ENCODE results near the gene BCORL1. TPM values are rescaled to one million over a fixed set of nuclear protein-coding genes. Genes with fewer than 3 reads are reported as not detected.
A peak's percentile ranks its signal among the peaks of the same experiment; 100 is the strongest.

Gene BCORL1
- total RNA-seq, 1 donor from 2014 or later: 34.0 TPM

DNA sequence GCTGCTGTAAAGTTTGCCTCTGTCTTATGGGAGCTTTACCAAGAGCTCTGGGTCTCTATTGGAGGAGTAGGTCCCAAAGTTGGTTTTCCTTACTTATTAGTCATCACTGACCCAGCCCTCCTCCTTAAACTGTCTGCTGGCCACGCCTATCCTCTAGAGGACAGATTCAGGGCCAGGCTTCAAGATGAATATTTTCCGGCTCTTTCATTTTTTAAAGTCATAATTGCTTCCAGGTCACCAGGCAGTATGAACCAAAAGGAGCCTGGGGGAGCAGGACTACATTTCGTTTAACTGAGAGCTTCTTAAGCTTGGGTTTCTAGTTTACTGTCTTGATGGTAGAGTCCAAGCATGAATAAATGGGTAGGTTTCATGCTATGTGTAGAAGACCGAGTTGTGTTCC lies 13.7 kb downstream of the BCORL1 start:
- H3K9me3 Mint-ChIP-seq (ENCODE audit: unreplicated experiment): no peaks in the 10 kb centered on the region
- no peak overlapping the region for H3K27ac Mint-ChIP-seq (ENCODE audit: unreplicated experiment)
- peaks cover 3% of the 10 kb centered on the region for H3K36me3 Mint-ChIP-seq (ENCODE audit: low read depth, unreplicated experiment)
- DNase-seq (ENCODE audit: low spot score): no peak
- peaks cover 2% of the 10 kb centered on the region for H3K27me3 Mint-ChIP-seq (ENCODE audit: unreplicated experiment)
- no peak for TF ChIP-seq CTCF (IDR thresholded peaks at IDR 0.05; ENCODE audit: unreplicated experiment)
- no peaks in the 10 kb centered on the region for H3K4me1 Mint-ChIP-seq (ENCODE audit: unreplicated experiment)
- H3K4me3 Mint-ChIP-seq (ENCODE audit: unreplicated experiment): no peak overlapping the region

DNA sequence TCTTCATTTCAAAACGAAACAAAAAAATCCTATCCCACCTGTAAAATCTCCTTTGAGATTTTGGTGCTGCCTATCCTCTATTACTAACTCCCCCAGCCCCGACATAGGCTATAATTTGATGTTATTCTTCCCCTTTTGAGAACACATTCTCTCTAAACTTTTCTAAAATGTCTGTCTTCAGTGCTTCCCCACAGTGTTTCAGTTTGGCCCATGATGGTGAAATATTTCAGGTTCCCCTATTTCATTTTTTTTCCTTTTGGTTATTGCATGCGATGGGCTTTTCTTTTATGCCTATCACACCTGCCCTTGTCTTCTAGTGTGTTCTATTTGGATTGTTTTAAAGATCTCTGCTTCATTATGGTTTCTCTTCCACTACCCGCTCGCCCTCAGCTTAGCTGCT lies 14.7 kb downstream of the BCORL1 start:
- no peak overlapping the region for H3K27ac Mint-ChIP-seq (ENCODE audit: unreplicated experiment)
- peaks cover 9% of the 10 kb centered on the region for H3K4me1 Mint-ChIP-seq (ENCODE audit: unreplicated experiment)
- H3K36me3 Mint-ChIP-seq (ENCODE audit: low read depth, unreplicated experiment): peaks cover 3% of the 10 kb centered on the region
- TF ChIP-seq CTCF (IDR thresholded peaks at IDR 0.05; ENCODE audit: unreplicated experiment): no peak
- peak overlapping the region; percentile 9 for H3K4me3 Mint-ChIP-seq (ENCODE audit: unreplicated experiment)
- H3K9me3 Mint-ChIP-seq (ENCODE audit: unreplicated experiment): no peaks in the 10 kb centered on the region
- H3K27me3 Mint-ChIP-seq (ENCODE audit: unreplicated experiment): peaks cover 2% of the 10 kb centered on the region
- no peak for DNase-seq (ENCODE audit: low spot score)

DNA sequence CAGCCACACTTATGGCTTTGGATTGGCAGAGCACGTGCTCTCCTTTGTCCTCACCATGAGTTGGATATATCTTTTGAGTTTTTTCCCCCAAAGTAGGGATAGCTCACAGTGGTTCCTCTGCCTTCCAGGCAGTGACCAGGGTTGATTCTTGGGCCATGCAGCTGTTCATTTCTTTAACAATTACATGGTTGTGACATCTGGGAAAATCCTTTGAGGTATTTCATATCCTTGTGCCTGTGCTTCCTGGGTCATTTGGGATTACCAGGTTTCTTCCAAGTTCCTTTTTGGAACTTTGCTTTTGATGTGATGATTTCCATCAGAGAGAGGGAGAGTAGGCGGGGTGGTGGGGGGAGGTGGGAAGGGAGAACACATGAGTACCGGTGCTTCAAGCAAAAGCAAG lies 15.6 kb downstream of the BCORL1 start:
- peaks cover 14% of the 10 kb centered on the region for H3K4me1 Mint-ChIP-seq (ENCODE audit: unreplicated experiment)
- no peak for DNase-seq (ENCODE audit: low spot score)
- no peak overlapping the region for H3K4me3 Mint-ChIP-seq (ENCODE audit: unreplicated experiment)
- no peak overlapping the region for H3K27ac Mint-ChIP-seq (ENCODE audit: unreplicated experiment)
- peaks cover 2% of the 10 kb centered on the region for H3K27me3 Mint-ChIP-seq (ENCODE audit: unreplicated experiment)
- H3K36me3 Mint-ChIP-seq (ENCODE audit: low read depth, unreplicated experiment): peaks cover 3% of the 10 kb centered on the region
- no peaks in the 10 kb centered on the region for H3K9me3 Mint-ChIP-seq (ENCODE audit: unreplicated experiment)
- TF ChIP-seq CTCF (IDR thresholded peaks at IDR 0.05; ENCODE audit: unreplicated experiment): no peak

GRCh38 chrX:130001893-130002292 lies 19.5 kb downstream of the BCORL1 start:
- no peak for TF ChIP-seq CTCF (IDR thresholded peaks at IDR 0.05; ENCODE audit: unreplicated experiment)
- Mint-ChIP-seq H3K27me3 (ENCODE audit: unreplicated experiment) (peaks cover 3% of the 10 kb centered on the region), H3K27ac (ENCODE audit: unreplicated experiment) (peak overlapping the region; percentile 30), H3K4me1 (ENCODE audit: unreplicated experiment) (peaks cover 19% of the 10 kb centered on the region), H3K4me3 (ENCODE audit: unreplicated experiment) (no peak overlapping the region), H3K9me3 (ENCODE audit: unreplicated experiment) (no peaks in the 10 kb centered on the region), H3K36me3 (ENCODE audit: low read depth, unreplicated experiment) (peaks cover 9% of the 10 kb centered on the region)
- DNase-seq (ENCODE audit: low spot score): no peak

DNA sequence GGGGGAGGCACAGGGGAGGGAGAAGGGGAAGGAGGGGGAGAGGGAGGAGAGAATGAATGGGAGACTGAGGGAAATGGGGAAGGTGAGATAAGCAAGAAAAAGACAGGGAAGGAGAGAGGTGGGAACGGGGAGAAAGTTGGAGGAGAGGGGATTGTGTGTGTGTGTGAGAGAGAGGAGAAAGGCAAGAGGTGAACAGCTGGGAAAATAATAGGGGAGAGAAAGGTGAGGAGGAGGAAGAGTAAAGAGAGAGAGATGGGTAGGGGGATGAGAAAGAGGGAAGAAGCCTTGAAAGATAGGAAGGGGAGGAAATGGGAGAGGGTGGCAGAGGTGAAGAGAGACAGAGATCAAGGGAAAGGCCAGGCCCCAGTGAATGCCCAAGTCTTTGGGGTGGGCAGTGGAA lies 20.1 kb downstream of the BCORL1 start:
- H3K27ac Mint-ChIP-seq (ENCODE audit: unreplicated experiment): no peak overlapping the region
- H3K9me3 Mint-ChIP-seq (ENCODE audit: unreplicated experiment): no peaks in the 10 kb centered on the region
- peaks cover 19% of the 10 kb centered on the region for H3K4me1 Mint-ChIP-seq (ENCODE audit: unreplicated experiment)
- peaks cover 10% of the 10 kb centered on the region for H3K36me3 Mint-ChIP-seq (ENCODE audit: low read depth, unreplicated experiment)
- peaks cover 2% of the 10 kb centered on the region for H3K27me3 Mint-ChIP-seq (ENCODE audit: unreplicated experiment)
- no peak overlapping the region for H3K4me3 Mint-ChIP-seq (ENCODE audit: unreplicated experiment)
- TF ChIP-seq CTCF (IDR thresholded peaks at IDR 0.05; ENCODE audit: unreplicated experiment): no peak
- no peak for DNase-seq (ENCODE audit: low spot score)

Data from endothelial cell (in vitro differentiated cells).